HG03045 (cell line): ENCODE data around the gene GAMT.

Experiments used
- ATAC-seq: cut with Tn5 transposase; IDR thresholded peaks from one replicate; pipeline ENCODE4 v1.9.1; 2021; ENCODE audit warnings: mild to moderate bottlenecking, moderate library complexity; ENCODE audit not compliant: unreplicated experiment

GAMT gene

DNA sequence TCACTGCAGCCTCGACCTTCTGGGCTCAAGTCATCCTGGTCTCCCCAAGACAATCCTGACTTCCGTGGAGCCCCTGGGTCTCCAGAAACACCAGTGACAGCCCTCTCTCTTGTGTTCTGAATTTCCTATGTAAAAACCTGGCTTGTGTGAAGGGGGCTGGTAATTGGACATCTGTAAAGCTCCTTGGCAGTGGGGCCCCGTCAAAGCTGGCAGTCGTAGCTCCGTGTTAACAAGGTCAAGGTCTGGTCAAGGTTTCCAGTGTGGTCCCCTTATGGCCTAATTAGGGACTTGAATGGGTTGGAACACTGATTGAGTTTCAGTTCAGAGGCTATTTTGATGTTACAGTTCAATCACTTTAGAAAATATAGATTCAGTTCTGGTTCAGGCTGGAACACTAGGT, 50.5 kb downstream of the GAMT start:
- ATAC-seq, result no peak

DNA sequence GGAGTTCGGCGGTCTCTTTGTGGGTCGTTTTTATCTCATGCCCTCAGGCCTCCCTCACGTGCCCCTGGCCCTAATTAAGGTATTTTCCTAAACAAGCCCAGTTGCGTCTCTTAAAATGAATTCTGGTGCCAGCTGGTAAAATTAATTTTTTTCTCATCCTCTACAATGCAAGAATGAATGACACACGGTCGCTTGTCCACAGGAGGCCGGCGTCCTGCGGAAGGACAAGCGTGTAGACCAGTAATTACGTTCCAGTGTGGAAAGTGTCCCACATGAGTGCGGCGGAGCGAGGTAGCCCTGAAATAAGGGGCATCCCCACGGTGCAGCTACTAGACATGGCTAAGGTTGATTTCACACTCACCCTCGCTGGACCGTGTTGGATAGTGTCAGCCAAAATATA, 52.1 kb downstream of the GAMT start:
- ATAC-seq, result no peak
